GM20000 (cell line): ENCODE data around the gene GPATCH2L.

Experiments
- DNase-seq: peaks from one replicate; pipeline ENCODE4 v3.0.0; 2012; ENCODE audit warnings: low spot score
- CTCF ChIP-seq: IDR thresholded peaks from 2 replicates; pipeline ENCODE4 v1.5.1; 2012; ENCODE audit warnings: mild to moderate bottlenecking, control low read depth; ENCODE audit errors: extremely low read depth, missing control alignments

Gene GPATCH2L

GRCh38 chr14:76259029-76259735 lies 107.5 kb downstream of the GPATCH2L start:
- no peak for DNase-seq
- TF ChIP-seq CTCF = no peak

DNA sequence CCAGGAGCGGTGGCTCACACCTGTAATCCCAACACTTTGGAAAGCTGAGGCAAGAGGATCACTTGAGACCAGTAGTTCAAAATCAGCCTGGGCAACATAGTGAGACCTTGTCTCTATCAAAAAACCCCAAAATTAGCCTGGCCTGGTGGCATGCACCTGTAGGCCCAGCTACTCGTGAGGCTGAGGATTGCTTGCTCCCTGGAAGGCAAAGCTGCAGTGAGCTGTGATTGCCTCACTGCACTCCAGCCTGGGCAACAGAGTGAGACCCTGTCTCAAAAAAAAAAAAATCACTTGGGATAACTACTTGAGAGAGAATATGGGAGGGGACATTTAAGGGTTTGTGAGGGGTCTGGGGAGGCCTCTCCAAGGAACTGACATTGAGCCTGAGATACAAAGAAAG lies 109.0 kb downstream of the GPATCH2L start:
- no peak for TF ChIP-seq CTCF
- DNase-seq = no peak

DNA sequence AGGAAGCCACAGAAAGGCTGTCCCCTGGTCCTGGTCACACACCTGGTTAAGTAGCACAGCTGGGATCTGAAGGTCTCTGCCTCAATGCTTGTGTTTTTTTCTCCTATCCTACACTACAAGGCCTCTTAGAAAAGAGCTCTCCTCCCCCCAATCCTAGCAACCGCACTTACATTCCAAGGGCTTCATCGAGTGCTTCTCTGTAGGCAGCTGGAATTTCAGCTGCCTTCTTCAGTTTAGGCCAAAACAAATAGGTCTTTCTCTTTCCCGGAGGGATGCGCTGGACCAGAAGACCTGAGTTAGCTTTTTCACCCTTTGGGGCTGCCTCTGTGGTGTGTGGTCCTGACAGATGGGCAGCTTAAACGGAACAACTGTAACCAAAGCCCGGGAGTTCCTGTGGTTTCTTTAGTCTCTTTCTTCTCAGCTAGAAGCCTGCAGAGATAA lies 109.7 kb downstream of the GPATCH2L start:
- no peak for DNase-seq
- no peak for TF ChIP-seq CTCF

DNA sequence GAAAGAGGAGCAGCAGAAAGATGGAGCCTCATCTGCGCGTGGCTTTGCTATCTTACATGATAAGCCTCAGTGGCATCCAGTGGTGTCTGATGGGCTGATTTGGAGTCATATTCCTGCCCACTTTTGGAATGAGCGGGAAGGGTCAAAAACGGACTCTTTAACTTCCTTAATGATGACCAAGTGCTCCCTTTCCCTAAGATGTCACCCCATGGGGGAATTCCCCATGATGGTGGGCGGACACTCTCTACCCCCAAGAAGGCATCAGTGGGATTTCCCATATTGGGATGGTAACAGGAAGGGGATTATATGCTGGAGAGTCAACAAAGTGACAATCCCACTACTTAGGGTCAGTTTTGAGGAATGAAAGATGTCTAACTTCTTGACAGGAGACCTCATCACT lies 110.9 kb downstream of the GPATCH2L start:
- DNase-seq = no peak
- TF ChIP-seq CTCF = no peak
